SHP77 (cell line): ENCODE results near the gene LILRB3.
A peak's percentile ranks its signal among the peaks of the same experiment; 100 is the strongest.
"Not testable (repeated sequence)": the region's sequence is repeated elsewhere in the genome, so short reads cannot be mapped to it uniquely, and the experiment has no call there.

Source experiments
- DNase-seq, 2 experiments: peaks; one replicate each; lab custom pipeline; 2025; lab: John Stamatoyannopoulos, UW

The LILRB3 gene

DNA sequence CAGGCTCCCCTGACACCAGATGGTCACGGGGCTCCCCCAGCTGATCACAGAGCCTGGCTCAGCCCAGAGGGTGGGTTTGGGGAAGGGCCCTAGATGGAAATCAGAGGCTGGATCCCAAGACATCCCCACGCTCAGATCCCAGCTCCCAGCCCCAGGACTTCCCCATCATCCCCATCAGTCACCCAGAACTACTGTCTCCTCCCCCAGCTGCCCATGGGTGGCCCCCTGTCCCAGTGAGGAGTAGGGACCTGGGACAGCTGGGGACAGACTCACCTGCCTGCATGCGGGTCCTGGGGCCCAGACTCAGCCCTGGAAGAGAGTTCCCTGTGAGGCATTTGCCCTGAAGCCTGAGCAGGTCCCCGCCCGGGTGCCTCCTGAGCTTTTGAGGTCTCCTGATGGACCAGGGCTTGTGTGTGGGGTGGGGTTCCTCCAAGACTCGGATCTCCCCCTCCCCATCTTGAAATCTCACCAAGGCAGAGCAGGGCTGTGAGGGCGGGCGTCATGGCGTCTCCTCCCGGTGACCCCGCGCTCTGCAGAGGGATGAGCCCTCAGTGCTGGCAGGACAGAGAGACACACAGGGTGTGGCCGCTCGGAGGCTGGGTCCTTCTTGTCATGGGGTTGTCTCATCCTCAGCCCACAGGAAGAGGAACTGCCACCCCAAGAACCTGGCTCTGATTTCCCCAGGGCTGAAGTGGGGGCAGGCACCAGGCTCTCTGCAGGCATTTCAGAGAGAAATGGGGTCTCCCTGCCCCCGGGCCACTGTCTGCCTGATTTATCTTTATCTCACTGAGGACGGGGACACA lies at the start of gene LILRB3:
Gene LILRB3, minus strand, starts transcription at position 534 of the 803 bp plus-strand sequence. Its CDS starts 31 bp downstream, at position 503.
- not testable (repeated sequence) for DNase-seq

GRCh38 chr19:54272181-54272580 lies 49.4 kb upstream of the LILRB3 start:
- not testable (repeated sequence) for DNase-seq

- not testable (repeated sequence) for DNase-seq
Observed at GRCh38 chr19:54271587-54271986, 48.8 kb upstream of the LILRB3 start.

GRCh38 chr19:54271106-54271505 lies 48.3 kb upstream of the LILRB3 start:
- no peak for DNase-seq

- no peak for DNase-seq
Observed at GRCh38 chr19:54268936-54269335, 46.1 kb upstream of the LILRB3 start.

DNA sequence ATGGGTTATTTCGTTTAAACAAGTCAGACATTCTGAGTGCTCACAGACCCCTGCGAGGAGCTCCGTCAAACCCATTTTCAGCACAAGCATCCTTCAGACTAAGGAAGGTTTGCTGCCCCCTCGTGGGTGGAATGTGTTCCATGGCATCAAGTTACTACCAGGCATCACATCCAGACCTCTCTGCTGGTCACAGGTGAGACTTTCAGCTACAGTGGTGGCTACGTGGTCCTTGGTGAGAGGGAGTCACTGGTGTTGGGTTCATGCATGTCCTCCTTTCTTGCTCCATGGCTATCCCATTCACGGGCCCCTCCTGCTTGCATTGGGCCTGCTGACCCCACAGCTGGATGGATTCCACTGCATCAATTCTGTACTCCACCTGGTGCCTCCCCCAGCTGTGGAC lies 43.3 kb upstream of the LILRB3 start:
- peak; percentile 38 to 65 for DNase-seq

DNA sequence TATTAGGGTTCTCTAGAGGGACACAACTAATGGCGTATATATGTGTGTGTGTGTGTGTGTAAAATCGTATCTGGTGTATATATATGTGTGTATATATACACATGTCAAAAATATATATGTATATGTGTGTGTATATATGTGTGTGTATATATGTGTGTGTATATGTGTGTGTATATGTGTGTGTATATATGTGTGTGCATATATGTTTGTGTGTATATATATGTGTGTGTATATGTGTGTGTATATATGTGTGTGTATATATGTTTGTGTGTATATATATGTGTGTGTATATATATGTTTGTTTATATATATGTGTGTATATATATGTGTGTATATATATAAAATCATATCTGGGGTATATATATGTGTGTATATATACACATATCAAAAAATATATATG lies 39.7 kb upstream of the LILRB3 start:
- no peak for DNase-seq

DNA sequence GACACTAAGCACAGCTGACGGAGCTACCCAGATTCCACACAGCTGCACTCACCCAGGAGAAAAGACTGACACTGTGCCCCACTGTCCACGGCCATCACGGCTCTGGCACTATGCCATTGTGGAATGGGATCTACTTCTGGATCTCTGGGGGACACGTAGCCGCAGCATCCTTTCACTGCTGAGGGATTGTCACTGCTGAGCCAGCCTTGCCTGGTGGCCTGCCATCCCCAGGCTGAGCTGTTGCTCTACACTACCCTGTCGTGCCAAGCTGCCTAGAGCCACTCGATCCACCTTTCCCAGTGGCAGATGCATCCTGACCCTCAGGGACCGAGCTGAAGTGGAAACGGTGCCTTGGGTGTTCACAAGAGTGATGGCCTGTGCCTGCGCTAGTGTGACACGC lies 39.3 kb upstream of the LILRB3 start:
- no peak for DNase-seq

GRCh38 chr19:54257116-54257480 lies 34.3 kb upstream of the LILRB3 start, which contains the start of gene LILRB5:
Gene LILRB5 (minus strand): TSS chr19:54257273. CDS start chr19:54257193, 80 bp downstream.
- DNase-seq: no peak

DNA sequence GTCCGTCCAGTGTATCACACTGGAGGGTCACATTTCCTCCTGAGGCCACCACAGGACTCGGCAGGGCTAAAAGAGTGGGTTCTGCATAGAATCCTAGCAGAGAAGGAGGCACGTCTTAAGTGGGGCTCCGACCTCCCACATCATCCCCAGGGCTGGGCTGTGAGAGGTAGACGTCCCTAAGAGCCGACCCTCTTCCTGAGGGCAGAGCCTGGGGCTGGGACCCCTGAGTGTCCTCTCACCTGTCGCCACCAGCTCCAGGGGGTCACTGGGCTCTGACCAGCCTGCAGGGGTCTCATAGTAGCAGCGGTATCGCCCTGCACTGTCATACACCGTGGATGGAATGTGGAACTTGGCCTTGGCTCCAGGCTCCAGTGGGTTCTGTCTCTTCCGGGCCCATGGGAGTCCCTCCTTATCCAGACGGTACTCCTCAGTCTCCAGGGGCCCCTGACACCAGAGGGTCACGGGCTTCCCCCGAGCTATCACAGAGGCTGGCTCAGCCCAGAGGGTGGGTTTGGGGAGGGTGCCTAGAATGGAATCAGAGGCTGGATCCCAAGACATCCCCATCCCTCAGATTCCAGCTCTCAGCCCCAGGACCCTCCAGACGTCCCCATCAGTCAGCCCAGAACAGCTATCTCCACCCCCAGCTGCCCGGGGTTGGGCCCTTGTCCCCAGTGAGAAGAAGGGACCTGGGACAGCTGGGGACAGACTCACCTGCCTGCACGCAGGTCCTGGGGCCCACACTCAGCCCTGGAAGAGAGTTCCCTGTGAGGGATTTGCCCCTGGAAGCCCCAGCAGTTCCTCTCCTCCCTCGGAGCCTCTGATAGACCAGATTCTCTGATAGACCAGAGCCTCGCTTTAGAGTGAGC lies 33.7 kb upstream of the LILRB3 start:
- DNase-seq: no peak

DNA sequence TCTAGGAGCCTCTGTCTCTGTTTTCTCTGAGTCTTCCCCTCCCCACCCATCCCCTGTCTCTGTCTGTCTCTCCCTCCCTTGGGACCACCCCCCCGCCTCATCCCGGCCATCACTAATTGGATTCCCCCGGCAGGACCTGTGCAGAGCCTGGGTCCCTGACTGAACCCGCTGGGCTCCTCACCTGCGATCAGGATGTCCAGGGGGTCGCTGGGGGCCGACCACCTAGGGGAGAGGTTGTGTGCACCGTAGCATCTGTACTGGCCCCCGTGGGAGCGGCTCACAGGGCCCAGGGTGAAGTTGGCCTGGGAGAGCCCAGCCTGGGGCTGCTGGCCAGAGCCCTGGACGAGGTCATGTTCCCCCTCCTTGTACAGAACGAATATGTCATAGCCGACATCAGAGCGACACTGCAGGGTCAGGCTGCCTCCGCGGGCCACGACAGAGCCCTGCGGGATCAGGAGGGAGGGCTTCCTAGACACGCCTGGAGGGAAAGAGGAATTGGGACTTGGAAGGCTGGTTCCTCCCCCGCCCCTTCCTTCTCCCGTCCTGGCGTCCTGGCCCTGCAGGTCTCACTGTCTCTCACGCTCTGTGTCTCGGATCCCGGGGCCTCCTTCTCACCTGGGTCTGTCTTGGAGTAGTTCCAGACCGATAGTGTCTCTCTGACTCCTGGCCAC lies 32.4 kb upstream of the LILRB3 start:
- no peak for DNase-seq

GRCh38 chr19:54254195-54254906 lies 31.5 kb upstream of the LILRB3 start:
- DNase-seq: no peak

DNA sequence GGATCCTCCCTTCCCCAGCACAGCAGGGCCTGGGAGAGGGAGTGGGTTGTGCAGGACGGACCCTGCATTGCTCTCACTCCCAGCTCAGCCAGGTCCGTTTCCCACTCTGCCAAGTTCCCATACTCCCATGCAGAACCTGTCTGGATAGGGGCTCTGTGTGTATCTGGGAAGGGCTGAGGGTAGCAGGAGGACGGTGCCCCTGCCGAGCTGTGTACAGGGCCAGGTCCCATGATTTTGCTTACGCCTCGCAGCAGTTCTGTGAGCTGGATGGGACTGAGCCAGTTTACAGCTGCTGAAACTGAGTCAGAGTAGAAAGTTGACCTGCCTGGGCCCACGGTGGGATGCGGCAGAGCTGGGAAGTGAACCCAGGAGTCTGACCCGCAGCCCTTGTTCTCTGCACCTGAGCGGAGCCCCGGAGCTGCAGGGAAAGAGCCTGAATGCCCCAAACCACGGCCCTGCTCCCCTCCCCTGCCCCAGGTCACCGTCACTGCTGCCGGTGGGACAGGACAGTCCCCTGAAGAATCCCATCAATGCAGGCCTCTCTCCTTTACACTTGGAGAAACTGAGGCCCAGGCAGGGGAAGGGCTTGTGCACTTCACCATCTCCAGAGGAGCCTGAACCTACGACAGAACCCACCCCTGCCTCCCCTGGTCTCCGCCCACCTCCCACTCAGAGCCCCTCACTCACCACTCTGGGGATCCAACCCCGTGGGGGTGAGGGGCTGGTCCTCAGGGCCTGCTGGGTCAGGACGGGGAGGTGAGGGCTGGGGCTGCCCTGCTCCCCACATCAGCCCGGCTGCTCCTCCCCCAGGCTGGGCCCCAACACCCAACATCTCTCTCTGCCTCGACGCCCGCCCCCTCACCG lies 30.8 kb upstream of the LILRB3 start:
- DNase-seq: no peak

DNA sequence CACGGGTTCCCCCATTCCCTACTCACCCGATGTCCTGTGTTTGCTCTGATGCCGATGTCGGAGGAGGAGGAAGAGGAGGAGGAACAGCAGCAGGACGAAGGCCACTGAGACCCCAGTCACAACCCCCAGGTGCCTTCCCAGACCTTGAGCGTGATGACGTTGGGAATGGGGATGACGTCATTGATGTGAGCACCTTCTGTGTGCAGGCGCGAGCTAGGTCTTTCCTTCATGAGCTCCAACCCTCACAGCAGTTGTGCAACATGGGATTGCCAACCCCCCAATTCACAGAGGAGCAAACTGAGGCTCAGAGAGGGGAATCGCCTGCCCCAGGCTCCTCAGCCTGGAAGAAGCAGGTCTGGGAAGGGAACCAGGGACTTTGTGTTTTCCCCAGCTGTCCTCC lies 30.0 kb upstream of the LILRB3 start:
- DNase-seq: no peak

GRCh38 chr19:54252243-54252642 lies 29.4 kb upstream of the LILRB3 start:
- no peak for DNase-seq

DNA sequence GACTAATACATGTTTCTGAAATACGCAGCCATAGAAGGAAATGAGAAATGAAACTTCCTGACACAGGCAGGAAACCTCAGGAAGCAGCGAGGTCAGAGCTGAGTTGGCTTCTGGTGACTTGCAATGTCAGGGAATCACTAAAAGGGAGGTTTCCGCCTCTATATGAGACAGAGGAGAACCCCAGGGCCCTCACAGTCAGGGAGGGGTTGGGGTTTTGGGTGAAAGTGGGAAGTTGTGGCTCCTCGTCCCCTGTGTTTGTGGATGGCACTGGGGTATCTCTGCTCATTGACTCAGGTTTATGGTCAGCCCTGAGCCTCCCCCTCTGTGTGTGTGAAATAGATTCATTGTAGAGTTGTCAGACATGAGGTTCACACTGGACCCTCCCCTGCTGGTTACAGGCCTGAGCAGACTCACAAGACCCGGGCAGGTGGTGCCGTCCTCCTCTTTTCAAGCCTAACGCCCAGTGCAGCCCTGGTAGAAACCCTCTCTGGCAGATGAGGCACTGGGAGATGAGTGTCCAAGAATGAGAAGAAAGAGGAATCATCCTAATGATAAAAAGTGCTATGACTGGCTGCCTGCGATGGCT lies 25.3 kb upstream of the LILRB3 start:
- DNase-seq: no peak

DNA sequence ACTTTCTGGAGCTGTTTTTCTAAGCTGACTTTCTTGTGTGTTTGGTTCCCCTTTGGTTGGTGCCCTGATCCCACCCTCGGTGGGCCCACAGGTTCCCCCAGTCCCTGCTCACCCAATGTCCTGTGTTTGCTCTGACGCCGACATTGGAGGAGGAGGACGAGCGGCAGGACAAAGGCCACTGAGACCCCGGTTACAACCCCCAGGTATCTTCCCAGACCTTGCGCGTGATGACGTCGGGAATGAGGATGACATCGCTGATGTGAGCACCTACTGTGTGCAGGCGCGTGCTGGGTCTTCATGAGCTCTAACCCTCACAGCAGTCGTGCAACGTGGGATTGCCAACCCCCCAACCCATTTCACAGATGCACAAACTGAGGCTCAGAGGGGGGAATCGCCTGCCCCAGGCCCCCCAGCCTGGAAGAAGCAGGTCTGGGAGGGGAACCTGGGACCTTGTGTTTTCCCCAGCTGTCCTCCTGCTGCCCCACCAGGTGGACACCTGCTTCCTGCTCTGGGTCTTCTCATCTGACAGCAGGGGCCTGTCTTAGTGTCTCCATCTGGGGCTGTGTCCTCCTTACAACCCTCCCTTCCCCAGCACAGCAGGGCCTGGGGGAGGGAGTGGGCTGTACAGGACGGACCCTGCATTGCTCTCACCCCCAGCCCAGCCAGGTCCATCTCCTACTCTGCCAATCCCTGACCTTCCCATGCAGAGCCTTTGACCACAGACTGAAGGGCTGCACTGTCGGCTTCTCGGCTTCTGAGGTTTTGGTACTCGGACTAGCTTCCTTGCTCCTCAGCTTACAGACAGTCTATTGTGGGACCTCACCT lies 24.5 kb upstream of the LILRB3 start:
- DNase-seq: no peak

- DNase-seq: no peak
Observed at GRCh38 chr19:54245936-54246335, 23.1 kb upstream of the LILRB3 start.

- DNase-seq: not testable (repeated sequence)
Observed at GRCh38 chr19:54243809-54244208, 21.0 kb upstream of the LILRB3 start.
